Prostate gland (tissue), 2 donors: ENCODE measurements around the gene BTLA.

ENCODE experiments used
- CTCF ChIP-seq, 4 experiments: fragments of 200-600 bp in 2 of 4; fragments of 450-650 bp in 2 of 4; sonication (generic) in 2 of 4; IDR thresholded peaks; 1 replicate in 3 of 4; 2 replicates in 1 of 4; pipeline ENCODE4 v1.5.1; 2016 to 2019; ENCODE audit warnings: antibody characterized with exemption in 4 of 4, mild to moderate bottlenecking in 2 of 4, moderate library complexity in 2 of 4
- POLR2A ChIP-seq: fragments of 450-650 bp; IDR thresholded peaks from one replicate; pipeline ENCODE4 v1.6.1; 2016; ENCODE audit warnings: antibody characterized with exemption, mild to moderate bottlenecking
- POLR2AphosphoS5 ChIP-seq: sonication (generic); formaldehyde crosslinking; IDR thresholded peaks from one replicate; pipeline ENCODE4 v1.6.1; 2017; ENCODE audit warnings: antibody characterized with exemption

GRCh38 chr3:112484352-112484751 is 14.9 kb downstream of the BTLA start:
- no peak for TF ChIP-seq POLR2AphosphoS5
- TF ChIP-seq CTCF (IDR thresholded peaks at IDR 0.05): no peak
- no peak for TF ChIP-seq POLR2A
